Measurements from ENCODE around the gene CLDN9. TPM values are rescaled to one million over a fixed set of nuclear protein-coding genes. Genes with fewer than 3 reads are reported as not detected.

Gene CLDN9
- polyA plus RNA-seq, 2 of the 4 experiments (the other 2 are of a cell fraction) = 0.03 to 0.06 TPM

GRCh38 chr16:3022208-3022683, 9.5 kb downstream of the CLDN9 start:
- TF ChIP-seq CHD2 (IDR thresholded peaks at IDR 0.05; ENCODE audit: low read length, partially characterized antibody) = peak; percentile 25
- TF ChIP-seq JUN (IDR thresholded peaks at IDR 0.05) = peak in 1 of 2 experiments; percentile 14; a peak in 4 of 5 replicates
- TF ChIP-seq ESRRA (IDR thresholded peaks at IDR 0.05; ENCODE audit: borderline replicate concordance, low read length) = no peak
- no peak for TF ChIP-seq RNF2 (IDR thresholded peaks at IDR 0.05; ENCODE audit: borderline replicate concordance, low read depth)
- peak; percentile 78; the same call in 1 of the 2 replicates for TF ChIP-seq HOXA7 (CRISPR knock-in tag; IDR thresholded peaks at IDR 0.05)
- peak; percentile 73 for TF ChIP-seq GATA3 (IDR thresholded peaks at IDR 0.05; ENCODE audit: borderline replicate concordance)
- TF ChIP-seq, protein P1, sequence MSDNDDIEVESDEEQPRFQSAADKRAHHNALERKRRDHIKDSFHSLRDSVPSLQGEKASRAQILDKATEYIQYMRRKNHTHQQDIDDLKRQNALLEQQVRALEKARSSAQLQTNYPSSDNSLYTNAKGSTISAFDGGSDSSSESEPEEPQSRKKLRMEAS (IDR thresholded peaks at IDR 0.05) = peak; percentile 30; the same call in 1 of the 2 replicates
- TF ChIP-seq CTCF (IDR thresholded peaks at IDR 0.05) = no peak
- peak; percentile 96 for TF ChIP-seq FOSL2 (IDR thresholded peaks at IDR 0.05)
- peak; percentile 99 for TF ChIP-seq FOSL2 (CRISPR knock-in tag; IDR thresholded peaks at IDR 0.05)
- peak; percentile 29; the same call in 1 of the 2 replicates for TF ChIP-seq RARB (CRISPR knock-in tag; IDR thresholded peaks at IDR 0.05)
- peak; percentile 90 for TF ChIP-seq JUNB (IDR thresholded peaks at IDR 0.05)
- TF ChIP-seq EP300 (IDR thresholded peaks at IDR 0.05) = peak; percentile 26 to 57; a peak in 1 of 5 replicates
- peak; percentile 69; the same call in 1 of the 2 replicates for TF ChIP-seq PBX3 (IDR thresholded peaks at IDR 0.05)
- peak overlapping the region; percentile 98 to 100 for H3K27ac ChIP-seq
- under 1% methylated on average over 8 of the region's 8 CpGs for WGBS (ENCODE audit: missing lambda C conversion rate)
- CTCF ChIA-PET = interaction anchor here (0.7 to 6.6 kb wide), 6 partner anchors 9 to 1645 kb away, joined by 3 to 112 read pairs (median 6); no protein-coding TSS in a partner anchor
- H3K9me3 ChIP-seq = no peaks in the 10 kb centered on the region
- peak overlapping the region; percentile 89 for H3K4me2 ChIP-seq
- ATAC-seq = peak; percentile 21 to 46
- peak overlapping the region; percentile 93 for H3K4me3 ChIP-seq
- peaks cover 24% of the 10 kb centered on the region for H3K4me1 ChIP-seq
- POLR2A ChIA-PET = interaction anchor here (0.6 to 6.2 kb wide), 8 partner anchors 9 to 57 kb away, joined by 3 to 107 read pairs (median 8); no protein-coding TSS in a partner anchor
- peak; percentile 84 to 93 for DNase-seq (ENCODE audit: low read depth in 1 of 2, low spot score in 1 of 2)
- peak; percentile 18 for FAIRE-seq

DNA sequence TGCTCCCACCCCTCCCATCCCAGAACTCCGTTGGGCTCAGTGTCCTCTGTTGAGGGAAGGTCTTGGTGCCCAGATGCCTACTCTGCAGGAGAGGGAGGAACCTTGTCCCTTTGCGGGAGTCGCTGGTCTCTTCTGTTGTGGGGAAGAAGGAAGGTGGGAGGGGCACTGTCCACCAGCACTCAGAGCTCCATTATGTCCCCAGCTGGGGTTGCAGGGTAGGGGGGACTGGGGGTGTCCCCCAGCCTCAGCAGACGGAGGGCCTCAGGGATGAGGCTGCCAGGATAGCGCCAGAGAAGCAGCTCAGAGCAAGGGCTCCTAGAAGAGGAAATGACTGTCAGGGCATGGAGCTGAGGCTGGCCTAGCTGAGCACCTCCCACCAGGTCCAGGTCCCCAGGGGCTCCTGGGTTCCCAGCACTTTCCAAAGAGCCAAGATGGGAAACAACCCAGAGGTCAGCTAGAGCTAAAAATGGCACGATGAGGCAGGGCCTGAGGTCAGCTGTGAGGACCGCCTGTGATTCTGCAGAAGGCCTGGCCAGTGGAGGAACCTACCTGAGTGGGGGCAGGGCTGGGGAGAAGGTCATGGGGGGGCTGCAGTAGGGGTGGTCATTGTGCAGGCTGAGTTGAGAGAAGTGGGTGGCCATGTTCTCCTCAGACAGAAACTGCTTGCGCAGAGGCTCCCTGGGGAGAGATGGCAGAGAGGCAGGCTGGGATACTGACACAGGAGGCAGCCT, 10.1 kb downstream of the CLDN9 start:
- FAIRE-seq = no peak
- Histone ChIP-seq H3K4me3 (peak overlapping the region; percentile 93), H3K4me2 (peak overlapping the region; percentile 89), H3K27ac (peak overlapping the region; percentile 98 to 100), H3K4me1 (peaks cover 27% of the 10 kb centered on the region), H3K9me3 (no peaks in the 10 kb centered on the region)
- ChIA-PET CTCF (interaction anchor here (0.7 to 6.6 kb wide), 8 partner anchors 8 to 127 kb away, joined by 3 to 112 read pairs (median 5); no protein-coding TSS in a partner anchor), POLR2A (interaction anchor here (0.6 to 6.2 kb wide), 7 partner anchors 9 to 23 kb away, joined by 3 to 107 read pairs (median 5); no protein-coding TSS in a partner anchor)
- peak; percentile 1 to 6; a peak in 5 of 6 replicates for ATAC-seq
- 0% methylated on average over 5 of the region's 8 CpGs for WGBS (ENCODE audit: missing lambda C conversion rate)
- peak in 1 of 2 experiments; percentile 86 for DNase-seq (ENCODE audit: low read depth in 1 of 2, low spot score in 1 of 2)
- TF ChIP-seq CEBPB (IDR thresholded peaks at IDR 0.05) = 0 out of 4 replicates have a peak, but pooled peaks of 1 of the 2 experiments have one; percentile 4
- TF ChIP-seq HOXB5 (CRISPR knock-in tag; IDR thresholded peaks at IDR 0.05) = no peak
- TF ChIP-seq, protein P2, sequence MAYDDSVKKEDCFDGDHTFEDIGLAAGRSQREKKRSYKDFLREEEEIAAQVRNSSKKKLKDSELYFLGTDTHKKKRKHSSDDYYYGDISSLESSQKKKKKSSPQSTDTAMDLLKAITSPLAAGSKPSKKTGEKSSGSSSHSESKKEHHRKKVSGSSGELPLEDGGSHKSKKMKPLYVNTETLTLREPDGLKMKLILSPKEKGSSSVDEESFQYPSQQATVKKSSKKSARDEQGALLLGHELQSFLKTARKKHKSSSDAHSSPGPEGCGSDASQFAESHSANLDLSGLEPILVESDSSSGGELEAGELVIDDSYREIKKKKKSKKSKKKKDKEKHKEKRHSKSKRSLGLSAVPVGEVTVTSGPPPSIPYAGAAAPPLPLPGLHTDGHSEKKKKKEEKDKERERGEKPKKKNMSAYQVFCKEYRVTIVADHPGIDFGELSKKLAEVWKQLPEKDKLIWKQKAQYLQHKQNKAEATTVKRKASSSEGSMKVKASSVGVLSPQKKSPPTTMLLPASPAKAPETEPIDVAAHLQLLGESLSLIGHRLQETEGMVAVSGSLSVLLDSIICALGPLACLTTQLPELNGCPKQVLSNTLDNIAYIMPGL (CRISPR knock-in tag; IDR thresholded peaks at IDR 0.05; ENCODE audit: borderline replicate concordance) = 0 out of 2 replicates have a peak, but pooled peaks have one; percentile 35
- 0 out of 2 replicates have a peak, but pooled peaks have one; percentile 25 for TF ChIP-seq RARB (CRISPR knock-in tag; IDR thresholded peaks at IDR 0.05)
- TF ChIP-seq PBX3 (IDR thresholded peaks at IDR 0.05) = peak; percentile 42
- TF ChIP-seq, protein P3, sequence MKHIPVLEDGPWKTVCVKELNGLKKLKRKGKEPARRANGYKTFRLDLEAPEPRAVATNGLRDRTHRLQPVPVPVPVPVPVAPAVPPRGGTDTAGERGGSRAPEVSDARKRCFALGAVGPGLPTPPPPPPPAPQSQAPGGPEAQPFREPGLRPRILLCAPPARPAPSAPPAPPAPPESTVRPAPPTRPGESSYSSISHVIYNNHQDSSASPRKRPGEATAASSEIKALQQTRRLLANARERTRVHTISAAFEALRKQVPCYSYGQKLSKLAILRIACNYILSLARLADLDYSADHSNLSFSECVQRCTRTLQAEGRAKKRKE (CRISPR knock-in tag; IDR thresholded peaks at IDR 0.05; ENCODE audit: low read depth) = 0 out of 2 replicates have a peak, but pooled peaks have one; percentile 41
- peak; percentile 7; the same call in 1 of the 2 replicates for TF ChIP-seq TP53 (CRISPR knock-in tag; IDR thresholded peaks at IDR 0.05)
- TF ChIP-seq PHF8 (IDR thresholded peaks at IDR 0.05; ENCODE audit: borderline replicate concordance, low read depth) = no peak
- no peak for TF ChIP-seq ZSCAN20 (CRISPR knock-in tag; IDR thresholded peaks at IDR 0.05)
- no peak for TF ChIP-seq CTCF (IDR thresholded peaks at IDR 0.05)
- peak; percentile 7 for TF ChIP-seq TFCP2L1 (CRISPR knock-in tag; IDR thresholded peaks at IDR 0.05)
- no peak for TF ChIP-seq RNF2 (IDR thresholded peaks at IDR 0.05; ENCODE audit: borderline replicate concordance, low read depth)

All from A549 (cell line).